RWPE2 (cell line): ENCODE measurements around the gene SLCO3A1.
A peak's percentile ranks its signal among the peaks of the same experiment; 100 is the strongest.

Experiments
- ATAC-seq: fragments of 200-7000 bp; cut with Tn5 transposase; 3 replicates; pipeline ENCODE4 v1.9.1; 2021; ENCODE audit warnings: low read depth
- DNase-seq: peaks from one replicate; pipeline ENCODE4 v3.0.0-alpha.2; 2020; ENCODE audit warnings: low spot score
- H3K27ac ChIP-seq: fragments of 450-650 bp; 2 replicates; pipeline ENCODE4 v1.5.1; 2017; ENCODE audit warnings: mild to moderate bottlenecking; ENCODE audit not compliant: poor library complexity, severe bottlenecking
- H3K27me3 ChIP-seq: fragments of 250-450 bp; sonication (Bioruptor Pico); 2 replicates; pipeline ENCODE4 v1.5.1; 2021; ENCODE audit warnings: mild to moderate bottlenecking, moderate library complexity; ENCODE audit not compliant: insufficient read depth, poor library complexity, severe bottlenecking
- H3K36me3 ChIP-seq: fragments of 250-450 bp; sonication (Bioruptor Pico); 2 replicates; pipeline ENCODE4 v1.5.1; 2020; ENCODE audit warnings: low read depth, mild to moderate bottlenecking, moderate library complexity
- H3K4me1 ChIP-seq: fragments of 250-450 bp; sonication (Bioruptor Pico); 2 replicates; pipeline ENCODE4 v1.5.1; 2021; ENCODE audit warnings: mild to moderate bottlenecking, moderate library complexity; ENCODE audit not compliant: insufficient read depth, poor library complexity, severe bottlenecking
- H3K4me3 ChIP-seq: fragments of 250-450 bp; sonication (Bioruptor Pico); 2 replicates; pipeline ENCODE4 v1.5.1; 2021; ENCODE audit warnings: mild to moderate bottlenecking, moderate library complexity; ENCODE audit not compliant: severe bottlenecking
- H3K9me3 ChIP-seq: fragments of 250-450 bp; sonication (Bioruptor Pico); 2 replicates; pipeline ENCODE4 v1.5.1; 2021; ENCODE audit warnings: mild to moderate bottlenecking, moderate library complexity; ENCODE audit not compliant: severe bottlenecking
- CTCF ChIP-seq: fragments of 450-650 bp; IDR thresholded peaks from one replicate; pipeline ENCODE4 v1.5.1; 2017; ENCODE audit warnings: mild to moderate bottlenecking, moderate library complexity; ENCODE audit not compliant: poor library complexity, severe bottlenecking

SLCO3A1 gene

GRCh38 chr15:92073044-92073785, 219.7 kb downstream of the SLCO3A1 start:
- H3K36me3 ChIP-seq, result no peaks in the 10 kb centered on the region
- no peak overlapping the region for H3K27ac ChIP-seq
- H3K4me1 ChIP-seq, result peaks cover 19% of the 10 kb centered on the region
- no peak overlapping the region for H3K4me3 ChIP-seq
- H3K27me3 ChIP-seq, result no peaks in the 10 kb centered on the region
- ATAC-seq, result no peak
- no peak for DNase-seq
- H3K9me3 ChIP-seq, result no peaks in the 10 kb centered on the region
- no peak for TF ChIP-seq CTCF

GRCh38 chr15:92074101-92074500, 220.6 kb downstream of the SLCO3A1 start:
- TF ChIP-seq CTCF, result no peak
- no peak overlapping the region for H3K4me3 ChIP-seq
- no peaks in the 10 kb centered on the region for H3K9me3 ChIP-seq
- DNase-seq (no peak), ATAC-seq (no peak)
- H3K36me3 ChIP-seq, result no peaks in the 10 kb centered on the region
- peak overlapping the region; percentile 4 for H3K27ac ChIP-seq
- H3K4me1 ChIP-seq, result peaks cover 18% of the 10 kb centered on the region
- no peaks in the 10 kb centered on the region for H3K27me3 ChIP-seq

- H3K4me3 ChIP-seq, result no peak overlapping the region
- H3K36me3 ChIP-seq, result no peaks in the 10 kb centered on the region
- H3K27ac ChIP-seq, result peak overlapping the region; percentile 4
- ATAC-seq (peak; percentile 55), DNase-seq (no peak)
- no peaks in the 10 kb centered on the region for H3K9me3 ChIP-seq
- H3K27me3 ChIP-seq, result no peaks in the 10 kb centered on the region
- peaks cover 14% of the 10 kb centered on the region for H3K4me1 ChIP-seq
- TF ChIP-seq CTCF, result no peak
Measured at GRCh38 chr15:92074646-92075045, 221.1 kb downstream of the SLCO3A1 start.

GRCh38 chr15:92075764-92076163, 222.3 kb downstream of the SLCO3A1 start:
- DNase-seq, result no peak
- Histone ChIP-seq H3K27me3 (no peaks in the 10 kb centered on the region), H3K9me3 (no peaks in the 10 kb centered on the region), H3K4me1 (peaks cover 7% of the 10 kb centered on the region), H3K4me3 (no peak overlapping the region), H3K36me3 (no peaks in the 10 kb centered on the region), H3K27ac (no peak overlapping the region)
- no peak for TF ChIP-seq CTCF
- no peak for ATAC-seq

- no peak overlapping the region for H3K4me3 ChIP-seq
- H3K27me3 ChIP-seq, result no peaks in the 10 kb centered on the region
- DNase-seq (no peak), ATAC-seq (no peak)
- no peak overlapping the region for H3K27ac ChIP-seq
- no peak for TF ChIP-seq CTCF
- H3K36me3 ChIP-seq, result no peaks in the 10 kb centered on the region
- H3K9me3 ChIP-seq, result no peaks in the 10 kb centered on the region
- H3K4me1 ChIP-seq, result peaks cover 7% of the 10 kb centered on the region
Measured at GRCh38 chr15:92076541-92076940, 223.0 kb downstream of the SLCO3A1 start.
